HCT116 (cell line): ENCODE results near the gene ATP13A2.

Source experiments
- CEBPB ChIP-seq: IDR thresholded peaks from 2 replicates; pipeline ENCODE4 v1.6.1; 2012; ENCODE audit warnings: low read depth
- EZH2 ChIP-seq: fragments of 200-600 bp; sonication (generic); IDR thresholded peaks from 2 replicates; pipeline ENCODE4 v1.6.1; 2017; ENCODE audit warnings: antibody characterized with exemption, mixed run types
- FOSL1 ChIP-seq: IDR thresholded peaks from 2 replicates; pipeline ENCODE4 v1.6.1; 2012; ENCODE audit warnings: low read depth
- JUND ChIP-seq: IDR thresholded peaks from 2 replicates; pipeline ENCODE4 v1.6.1; 2012
- POLR2A ChIP-seq: IDR thresholded peaks from 2 replicates; pipeline ENCODE4 v1.7.0; 2011; ENCODE audit warnings: borderline replicate concordance; ENCODE audit not compliant: insufficient read depth, insufficient read length; ENCODE audit errors: extremely low read depth
- POLR2AphosphoS5 ChIP-seq: IDR thresholded peaks from 2 replicates; pipeline ENCODE4 v1.6.1; 2011; ENCODE audit warnings: mild to moderate bottlenecking, low read depth, low read length, moderate library complexity
- RAD21 ChIP-seq: IDR thresholded peaks from 2 replicates; pipeline ENCODE4 v1.6.1; 2012; ENCODE audit warnings: low read depth, mild to moderate bottlenecking
- TCF7L2 ChIP-seq: IDR thresholded peaks from 2 replicates; pipeline ENCODE4 v1.7.0; 2011; ENCODE audit warnings: borderline replicate concordance, inconsistent platforms; ENCODE audit not compliant: insufficient read depth, insufficient read length; ENCODE audit errors: extremely low read depth
- YY1 ChIP-seq: IDR thresholded peaks from 2 replicates; pipeline ENCODE4 v1.6.1; 2011; ENCODE audit warnings: low read length, low read depth, moderate library complexity, mild to moderate bottlenecking; ENCODE audit not compliant: insufficient replicate concordance; ENCODE audit errors: extremely low read depth
- ZNF274 ChIP-seq: fragments of 200-500 bp; sonication (Bioruptor generic); IDR thresholded peaks from 2 replicates; pipeline ENCODE4 v1.6.1; 2014; ENCODE audit warnings: mild to moderate bottlenecking, low read depth, low read length, inconsistent platforms
- TF ChIP-seq, protein P1 (sequence below), 3 experiments: fragments of 200-600 bp in 1 of 3; sonication (generic) in 1 of 3; IDR thresholded peaks in 2 of 3; conservative IDR thresholded peaks in 1 of 3; 2 replicates each; pipeline ENCODE4 v1.5.1; 2012 to 2017; ENCODE audit warnings: low read depth in 2 of 3, low read length in 2 of 3, antibody characterized with exemption in 1 of 3, borderline replicate concordance in 1 of 3, control low read depth in 1 of 3, mild to moderate bottlenecking in 1 of 3, mixed read lengths in 1 of 3, mixed run types in 1 of 3, moderate library complexity in 1 of 3; ENCODE audit not compliant: insufficient read depth in 1 of 3
- TF ChIP-seq, protein P2 (sequence below): IDR thresholded peaks from 2 replicates; pipeline ENCODE4 v1.6.1; 2012; ENCODE audit warnings: low read depth
- TF ChIP-seq, protein P3 (sequence below): IDR thresholded peaks from 2 replicates; pipeline ENCODE4 v1.6.1; 2012

DNA sequence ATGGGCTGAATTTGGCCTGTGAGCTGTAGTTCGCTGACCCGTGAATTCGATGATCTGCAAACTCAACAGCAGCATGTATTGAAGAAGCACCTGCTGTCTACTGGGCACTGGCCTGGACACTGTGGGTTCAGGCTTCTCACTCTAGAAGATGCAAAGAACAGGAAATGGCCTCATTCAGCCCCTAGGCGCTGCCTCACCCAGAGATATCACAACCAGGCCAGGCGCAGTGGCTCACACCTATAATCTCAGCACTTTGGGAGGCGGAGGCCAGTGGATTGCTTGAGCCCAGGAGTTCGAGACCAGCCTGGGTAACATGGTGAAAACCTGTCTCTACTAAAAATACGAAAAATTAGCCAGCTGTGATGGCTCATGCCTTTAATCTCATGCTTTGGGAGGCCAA is 55.0 kb downstream of the ATP13A2 start:
- TF ChIP-seq, protein P1, sequence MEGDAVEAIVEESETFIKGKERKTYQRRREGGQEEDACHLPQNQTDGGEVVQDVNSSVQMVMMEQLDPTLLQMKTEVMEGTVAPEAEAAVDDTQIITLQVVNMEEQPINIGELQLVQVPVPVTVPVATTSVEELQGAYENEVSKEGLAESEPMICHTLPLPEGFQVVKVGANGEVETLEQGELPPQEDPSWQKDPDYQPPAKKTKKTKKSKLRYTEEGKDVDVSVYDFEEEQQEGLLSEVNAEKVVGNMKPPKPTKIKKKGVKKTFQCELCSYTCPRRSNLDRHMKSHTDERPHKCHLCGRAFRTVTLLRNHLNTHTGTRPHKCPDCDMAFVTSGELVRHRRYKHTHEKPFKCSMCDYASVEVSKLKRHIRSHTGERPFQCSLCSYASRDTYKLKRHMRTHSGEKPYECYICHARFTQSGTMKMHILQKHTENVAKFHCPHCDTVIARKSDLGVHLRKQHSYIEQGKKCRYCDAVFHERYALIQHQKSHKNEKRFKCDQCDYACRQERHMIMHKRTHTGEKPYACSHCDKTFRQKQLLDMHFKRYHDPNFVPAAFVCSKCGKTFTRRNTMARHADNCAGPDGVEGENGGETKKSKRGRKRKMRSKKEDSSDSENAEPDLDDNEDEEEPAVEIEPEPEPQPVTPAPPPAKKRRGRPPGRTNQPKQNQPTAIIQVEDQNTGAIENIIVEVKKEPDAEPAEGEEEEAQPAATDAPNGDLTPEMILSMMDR (IDR thresholded peaks at IDR 0.05 in 2 of 3, conservative IDR thresholded peaks at IDR 0.05 in 1 of 3; ENCODE audit: borderline replicate concordance in 1 of 3, insufficient read depth in 1 of 3, low read depth in 2 of 3, low read length in 2 of 3): no peak
- TF ChIP-seq POLR2A (no peak), EZH2 (no peak), YY1 (no peak), CEBPB (no peak), TCF7L2 (no peak), ZNF274 (no peak), FOSL1 (no peak), RAD21 (no peak), JUND (no peak), POLR2AphosphoS5 (no peak)
- TF ChIP-seq, protein P2, sequence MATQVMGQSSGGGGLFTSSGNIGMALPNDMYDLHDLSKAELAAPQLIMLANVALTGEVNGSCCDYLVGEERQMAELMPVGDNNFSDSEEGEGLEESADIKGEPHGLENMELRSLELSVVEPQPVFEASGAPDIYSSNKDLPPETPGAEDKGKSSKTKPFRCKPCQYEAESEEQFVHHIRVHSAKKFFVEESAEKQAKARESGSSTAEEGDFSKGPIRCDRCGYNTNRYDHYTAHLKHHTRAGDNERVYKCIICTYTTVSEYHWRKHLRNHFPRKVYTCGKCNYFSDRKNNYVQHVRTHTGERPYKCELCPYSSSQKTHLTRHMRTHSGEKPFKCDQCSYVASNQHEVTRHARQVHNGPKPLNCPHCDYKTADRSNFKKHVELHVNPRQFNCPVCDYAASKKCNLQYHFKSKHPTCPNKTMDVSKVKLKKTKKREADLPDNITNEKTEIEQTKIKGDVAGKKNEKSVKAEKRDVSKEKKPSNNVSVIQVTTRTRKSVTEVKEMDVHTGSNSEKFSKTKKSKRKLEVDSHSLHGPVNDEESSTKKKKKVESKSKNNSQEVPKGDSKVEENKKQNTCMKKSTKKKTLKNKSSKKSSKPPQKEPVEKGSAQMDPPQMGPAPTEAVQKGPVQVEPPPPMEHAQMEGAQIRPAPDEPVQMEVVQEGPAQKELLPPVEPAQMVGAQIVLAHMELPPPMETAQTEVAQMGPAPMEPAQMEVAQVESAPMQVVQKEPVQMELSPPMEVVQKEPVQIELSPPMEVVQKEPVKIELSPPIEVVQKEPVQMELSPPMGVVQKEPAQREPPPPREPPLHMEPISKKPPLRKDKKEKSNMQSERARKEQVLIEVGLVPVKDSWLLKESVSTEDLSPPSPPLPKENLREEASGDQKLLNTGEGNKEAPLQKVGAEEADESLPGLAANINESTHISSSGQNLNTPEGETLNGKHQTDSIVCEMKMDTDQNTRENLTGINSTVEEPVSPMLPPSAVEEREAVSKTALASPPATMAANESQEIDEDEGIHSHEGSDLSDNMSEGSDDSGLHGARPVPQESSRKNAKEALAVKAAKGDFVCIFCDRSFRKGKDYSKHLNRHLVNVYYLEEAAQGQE: no peak
- TF ChIP-seq, protein P3, sequence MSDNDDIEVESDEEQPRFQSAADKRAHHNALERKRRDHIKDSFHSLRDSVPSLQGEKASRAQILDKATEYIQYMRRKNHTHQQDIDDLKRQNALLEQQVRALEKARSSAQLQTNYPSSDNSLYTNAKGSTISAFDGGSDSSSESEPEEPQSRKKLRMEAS: no peak
